B cell (primary cell): ENCODE results near the gene GPR83. TPM values are rescaled to one million over a fixed set of nuclear protein-coding genes. Genes with fewer than 3 reads are reported as not detected.

Source experiments
- ATAC-seq: fragments of 200-7000 bp; cut with Tn5 transposase; one replicate; pipeline ENCODE4 v1.10.0; 2021; ENCODE audit warnings: low read depth, mild to moderate bottlenecking, moderate number of reproducible peaks, moderate library complexity
- CTCF ChIA-PET: fragments of 350-600 bp; sonication (Branson Sonifier 250); formaldehyde crosslinking; loops from one replicate; lab custom pipeline; 2021; ENCODE audit warnings: antibody characterized with exemption, inconsistent platforms; lab: Charles Lee
- POLR2A ChIA-PET: fragments of 350-600 bp; sonication (Branson Sonifier 250); formaldehyde crosslinking; loops from one replicate; lab custom pipeline; 2021; ENCODE audit warnings: antibody characterized with exemption; lab: Charles Lee
- DNase-seq: peaks from one replicate; pipeline ENCODE4 v3.0.0; 2013
- H2AFZ ChIP-seq: 2 replicates; pipeline ENCODE4 v1.6.1; 2012; ENCODE audit warnings: mild to moderate bottlenecking, low read depth, low read length; ENCODE audit not compliant: insufficient read depth, poor library complexity, severe bottlenecking
- H3K27ac ChIP-seq, 2 donors: 1 replicate in 1 of 2; 2 replicates in 1 of 2; pipeline ENCODE4 v1.5.1; 2012 to 2013; ENCODE audit warnings: low read length in 2 of 2, mild to moderate bottlenecking in 2 of 2, moderate library complexity in 1 of 2
- H3K27me3 ChIP-seq, 4 experiments: fragments of 200-600 bp in 1 of 4; sonication (generic) in 1 of 4; replicated peaks in 1 of 4; 1 replicate in 2 of 4; 2 replicates in 2 of 4; pipeline versions ENCODE4 v1.6.1 to v1.7.0; 2013 to 2016; ENCODE audit warnings: low read length in 3 of 4, mild to moderate bottlenecking in 2 of 4, mixed read lengths in 1 of 4, moderate library complexity in 1 of 4; ENCODE audit not compliant: insufficient read depth in 4 of 4, control insufficient read depth in 3 of 4; ENCODE audit errors: control extremely low read depth in 1 of 4
- H3K36me3 ChIP-seq, 2 experiments: replicated peaks in 1 of 2; 1 replicate in 1 of 2; 2 replicates in 1 of 2; pipeline versions ENCODE4 v1.6.1 to v1.7.1; 2013; ENCODE audit warnings: low read length in 1 of 2; ENCODE audit not compliant: insufficient read depth in 2 of 2, control insufficient read depth in 1 of 2; ENCODE audit errors: control extremely low read depth in 1 of 2, extremely low read depth in 1 of 2
- H3K4me1 ChIP-seq, 2 donors: fragments of 200-600 bp in 1 of 2; sonication (generic) in 1 of 2; 1 replicate in 1 of 2; 2 replicates in 1 of 2; pipeline versions ENCODE4 v1.5.1 to v1.6.1; 2013 to 2017; ENCODE audit warnings: low read length in 2 of 2; ENCODE audit not compliant: control insufficient read depth in 2 of 2, insufficient read depth in 2 of 2
- H3K4me2 ChIP-seq: replicated peaks from 2 replicates; pipeline ENCODE3; 2012; ENCODE audit warnings: mild to moderate bottlenecking, low read depth, low read length; ENCODE audit not compliant: poor library complexity, severe bottlenecking
- H3K4me3 ChIP-seq, 5 experiments: fragments of 200-600 bp in 1 of 5; sonication (generic) in 1 of 5; 1 replicate in 3 of 5; 2 replicates in 2 of 5; pipeline versions ENCODE4 v1.5.1 to v1.7.0; 2011 to 2016; ENCODE audit warnings: low read length in 4 of 5, mild to moderate bottlenecking in 4 of 5, low read depth in 2 of 5, control low read depth in 1 of 5, moderate library complexity in 1 of 5; ENCODE audit not compliant: insufficient read depth in 1 of 5; ENCODE audit errors: control extremely low read depth in 1 of 5, extremely low read depth in 1 of 5
- H3K79me2 ChIP-seq: fragments of 200-600 bp; sonication (generic); one replicate; pipeline ENCODE4 v1.6.0; 2016; ENCODE audit warnings: low read length; ENCODE audit not compliant: control insufficient read depth, insufficient read depth
- H3K9ac ChIP-seq: fragments of 200-600 bp; sonication (generic); 2 replicates; pipeline ENCODE4 v1.6.1; 2017; ENCODE audit warnings: mild to moderate bottlenecking, low read length, moderate library complexity
- H3K9me3 ChIP-seq, 3 donors: one replicate each; pipeline versions ENCODE4 v1.6.1 to v1.7.1; 2013; ENCODE audit warnings: low read length in 2 of 3; ENCODE audit not compliant: control insufficient read depth in 2 of 3, insufficient read depth in 1 of 3; ENCODE audit errors: control extremely low read depth in 1 of 3
- H4K20me1 ChIP-seq: 2 replicates; pipeline ENCODE4 v1.6.0; 2012; ENCODE audit warnings: mild to moderate bottlenecking, low read length; ENCODE audit not compliant: insufficient read depth, control insufficient read depth, poor library complexity, severe bottlenecking
- H3K27ac Mint-ChIP-seq: one replicate; pipeline ENCODE4 v1.8.0; 2021; ENCODE audit warnings: mixed read lengths
- H3K27me3 Mint-ChIP-seq: one replicate; pipeline ENCODE4 v1.8.0; 2021; ENCODE audit warnings: mixed read lengths
- H3K4me1 Mint-ChIP-seq: one replicate; pipeline ENCODE4 v1.8.0; 2021; ENCODE audit warnings: mixed read lengths
- H3K4me3 Mint-ChIP-seq: one replicate; pipeline ENCODE4 v1.8.0; 2021; ENCODE audit warnings: mixed read lengths
- H3K9me3 Mint-ChIP-seq: one replicate; pipeline ENCODE4 v1.8.0; 2022; ENCODE audit warnings: mixed read lengths; ENCODE audit not compliant: insufficient read depth
- EZH2 ChIP-seq: IDR thresholded peaks from 2 replicates; pipeline ENCODE4 v1.6.1; 2012; ENCODE audit warnings: borderline replicate concordance, low read depth, mild to moderate bottlenecking, moderate library complexity, low read length; ENCODE audit not compliant: insufficient read depth, poor library complexity, severe bottlenecking
- WGBS: methylation state at CpG from one replicate; pipeline ENCODE4 v1.1.5; 2013; ENCODE audit warnings: missing lambda C conversion rate; ENCODE audit not compliant: insufficient coverage; 5-methylcytosine and 5-hydroxymethylcytosine counted together
- intact Hi-C: fragments of 100-400 bp; cut with micrococcal nuclease; formaldehyde crosslinking; loops from one replicate; pipeline ENCODE4 v1.10.0; 2022
- polyA plus RNA-seq: library from polyadenylated mRNA; depleted of rRNA; stranded (reverse); fragments of >200 nt; gene quantifications from 2 replicates; pipeline ENCODE4 v1.2.3, GENCODE V29; 2012
- total RNA-seq, 2 donors: library from RNA; stranded (reverse); fragments of 120-200 nt in 1 of 2; gene quantifications; 1 replicate in 1 of 2; 2 replicates in 1 of 2; pipeline versions ENCODE4 v1.2.3 to v1.2.4, GENCODE V29; 2013 to 2022
- TF ChIP-seq, protein P1 (sequence below): fragments of 200-600 bp; IDR thresholded peaks from one replicate; pipeline ENCODE4 v1.8.0; 2022; ENCODE audit warnings: antibody characterized with exemption, mild to moderate bottlenecking

Gene GPR83
- total and polyA plus RNA-seq, 2 donors (not counting 1 experiment from before 2014, with no cell fraction given), result 0.28 to 0.37 TPM

DNA sequence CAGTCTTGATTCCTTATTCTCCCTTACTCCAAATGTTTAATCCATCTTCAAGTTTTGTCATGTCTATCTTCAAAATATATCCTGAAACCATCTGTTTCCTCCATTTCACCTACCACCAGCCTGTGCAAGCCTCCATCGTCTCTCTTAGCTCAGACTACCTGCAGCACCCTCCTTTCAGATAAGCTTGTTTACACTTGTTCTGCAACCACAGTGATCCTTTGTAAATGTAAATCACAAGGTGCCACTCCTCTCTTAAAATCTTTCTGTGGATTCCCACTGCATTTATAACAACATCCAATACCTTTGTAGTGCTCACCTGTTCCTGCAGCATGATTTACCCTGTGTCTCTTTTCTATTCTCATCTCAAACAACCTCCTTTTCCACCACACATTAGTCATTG, 31.8 kb upstream of the GPR83 start:
- ChIA-PET CTCF (interaction anchor here (0.6 kb wide), 1 partner anchor 504 kb away, joined by 4 read pairs; no protein-coding TSS in a partner anchor), POLR2A (no interaction called here)
- Histone ChIP-seq H3K36me3 (peaks cover 13 to 45% of the 10 kb centered on the region in 2 experiments), H3K9ac (no peak overlapping the region), H3K9me3 (no peaks in the 10 kb centered on the region), H3K4me2 (no peak overlapping the region), H4K20me1 (no peaks in the 10 kb centered on the region), H3K27ac (no peak overlapping the region), H2AFZ (no peak overlapping the region), H3K4me1 (no peaks in the 10 kb centered on the region), H3K79me2 (no peaks in the 10 kb centered on the region), H3K4me3 (no peak overlapping the region), H3K27me3 (no peaks in the 10 kb centered on the region)
- intact Hi-C loops, result no loop called here
- TF ChIP-seq EZH2, result no peak
- TF ChIP-seq, protein P1, sequence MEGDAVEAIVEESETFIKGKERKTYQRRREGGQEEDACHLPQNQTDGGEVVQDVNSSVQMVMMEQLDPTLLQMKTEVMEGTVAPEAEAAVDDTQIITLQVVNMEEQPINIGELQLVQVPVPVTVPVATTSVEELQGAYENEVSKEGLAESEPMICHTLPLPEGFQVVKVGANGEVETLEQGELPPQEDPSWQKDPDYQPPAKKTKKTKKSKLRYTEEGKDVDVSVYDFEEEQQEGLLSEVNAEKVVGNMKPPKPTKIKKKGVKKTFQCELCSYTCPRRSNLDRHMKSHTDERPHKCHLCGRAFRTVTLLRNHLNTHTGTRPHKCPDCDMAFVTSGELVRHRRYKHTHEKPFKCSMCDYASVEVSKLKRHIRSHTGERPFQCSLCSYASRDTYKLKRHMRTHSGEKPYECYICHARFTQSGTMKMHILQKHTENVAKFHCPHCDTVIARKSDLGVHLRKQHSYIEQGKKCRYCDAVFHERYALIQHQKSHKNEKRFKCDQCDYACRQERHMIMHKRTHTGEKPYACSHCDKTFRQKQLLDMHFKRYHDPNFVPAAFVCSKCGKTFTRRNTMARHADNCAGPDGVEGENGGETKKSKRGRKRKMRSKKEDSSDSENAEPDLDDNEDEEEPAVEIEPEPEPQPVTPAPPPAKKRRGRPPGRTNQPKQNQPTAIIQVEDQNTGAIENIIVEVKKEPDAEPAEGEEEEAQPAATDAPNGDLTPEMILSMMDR, result no peak
- DNase-seq, result no peak
- Mint-ChIP-seq H3K9me3 (no peaks in the 10 kb centered on the region), H3K4me3 (no peak overlapping the region), H3K27me3 (no peaks in the 10 kb centered on the region), H3K4me1 (no peaks in the 10 kb centered on the region), H3K27ac (no peak overlapping the region)
- ATAC-seq, result no peak
- 100% methylated on average over 1 of the region's 1 CpG for WGBS

DNA sequence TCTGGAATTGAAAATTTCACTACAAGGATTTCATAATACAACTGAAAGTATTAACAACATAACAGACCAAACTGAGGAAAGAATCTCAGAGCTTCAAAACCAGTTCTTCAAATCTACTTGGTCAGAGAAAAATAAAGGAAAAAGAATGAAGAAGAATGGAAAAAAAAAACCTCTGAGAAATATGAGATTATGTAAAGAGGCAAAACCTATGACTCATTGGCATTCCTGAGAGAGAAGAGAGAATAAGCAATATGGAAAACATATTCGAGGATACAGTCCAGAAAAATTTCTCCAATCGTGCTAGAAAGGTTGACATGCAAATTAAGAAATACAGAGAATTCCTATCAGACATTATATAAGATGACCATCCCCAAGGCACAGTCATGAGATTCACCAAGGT, 23.4 kb upstream of the GPR83 start:
- WGBS, result no CpG with 5 or more reads among the region's 2 CpGs
- no peak for DNase-seq
- Histone ChIP-seq H3K9ac (no peak overlapping the region), H3K27me3 (no peaks in the 10 kb centered on the region), H4K20me1 (peaks cover 8% of the 10 kb centered on the region), H3K4me3 (no peak overlapping the region), H3K36me3 (peaks cover 21 to 62% of the 10 kb centered on the region in 2 experiments), H3K4me2 (no peak overlapping the region), H3K79me2 (no peaks in the 10 kb centered on the region), H2AFZ (no peak overlapping the region), H3K27ac (no peak overlapping the region), H3K4me1 (no peaks in the 10 kb centered on the region), H3K9me3 (no peaks in the 10 kb centered on the region)
- Mint-ChIP-seq H3K27me3 (no peaks in the 10 kb centered on the region), H3K4me3 (no peak overlapping the region), H3K4me1 (peaks cover 7% of the 10 kb centered on the region), H3K9me3 (no peaks in the 10 kb centered on the region), H3K27ac (no peak overlapping the region)
- ATAC-seq, result no peak
- ChIA-PET CTCF (no interaction called here), POLR2A (no interaction called here)
- no peak for TF ChIP-seq EZH2
- TF ChIP-seq, protein P1, result no peak
- intact Hi-C loops, result no loop called here
